ENCODE measurements around the gene DPF3. TPM values are rescaled to one million over a fixed set of nuclear protein-coding genes. Genes with fewer than 3 reads are reported as not detected.

Gene DPF3
- total RNA-seq, 1 experiment from 2014 or later, result not detected

- no peaks in the 10 kb centered on the region for H3K9me3 ChIP-seq (ENCODE audit: control insufficient read depth, insufficient read depth, low read depth, low read length)
- CTCF ChIA-PET, result interaction anchor here (0.6 kb wide), 2 partner anchors 328 to 674 kb away, joined by 3 to 5 read pairs; no protein-coding TSS in a partner anchor
- no peaks in the 10 kb centered on the region for H3K27me3 ChIP-seq (ENCODE audit: control insufficient read depth, insufficient read depth, low read length)
- intact Hi-C loops (cut with micrococcal nuclease; ENCODE audit: unreplicated experiment), result no loop called here
- H3K4me3 ChIP-seq (ENCODE audit: low read depth in 2 of 2, low read length in 2 of 2), result no peak overlapping the region
- no peaks in the 10 kb centered on the region for H3K36me3 ChIP-seq (ENCODE audit: control insufficient read depth, insufficient read depth, low read length)
- DNase-seq (ENCODE audit: low read depth, low spot score), result no peak
- H3K27ac ChIP-seq (ENCODE audit: low read length), result no peak overlapping the region
- in situ Hi-C loops (cut with HindIII; ENCODE audit: low pct_unique_long_range_greater_than_20kb, low sequenced_read_pairs), result no loop called here
- ATAC-seq, result no peak
- POLR2A ChIA-PET, result no interaction called here
- H3K4me1 ChIP-seq (ENCODE audit: control insufficient read depth, insufficient read depth, low read length), result no peaks in the 10 kb centered on the region
- no peak for TF ChIP-seq SIN3A (IDR thresholded peaks at IDR 0.05; ENCODE audit: borderline replicate concordance, insufficient read depth, low read depth, low read length)
- TF ChIP-seq, protein P1, sequence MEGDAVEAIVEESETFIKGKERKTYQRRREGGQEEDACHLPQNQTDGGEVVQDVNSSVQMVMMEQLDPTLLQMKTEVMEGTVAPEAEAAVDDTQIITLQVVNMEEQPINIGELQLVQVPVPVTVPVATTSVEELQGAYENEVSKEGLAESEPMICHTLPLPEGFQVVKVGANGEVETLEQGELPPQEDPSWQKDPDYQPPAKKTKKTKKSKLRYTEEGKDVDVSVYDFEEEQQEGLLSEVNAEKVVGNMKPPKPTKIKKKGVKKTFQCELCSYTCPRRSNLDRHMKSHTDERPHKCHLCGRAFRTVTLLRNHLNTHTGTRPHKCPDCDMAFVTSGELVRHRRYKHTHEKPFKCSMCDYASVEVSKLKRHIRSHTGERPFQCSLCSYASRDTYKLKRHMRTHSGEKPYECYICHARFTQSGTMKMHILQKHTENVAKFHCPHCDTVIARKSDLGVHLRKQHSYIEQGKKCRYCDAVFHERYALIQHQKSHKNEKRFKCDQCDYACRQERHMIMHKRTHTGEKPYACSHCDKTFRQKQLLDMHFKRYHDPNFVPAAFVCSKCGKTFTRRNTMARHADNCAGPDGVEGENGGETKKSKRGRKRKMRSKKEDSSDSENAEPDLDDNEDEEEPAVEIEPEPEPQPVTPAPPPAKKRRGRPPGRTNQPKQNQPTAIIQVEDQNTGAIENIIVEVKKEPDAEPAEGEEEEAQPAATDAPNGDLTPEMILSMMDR (IDR thresholded peaks at IDR 0.05), result no peak
- TF ChIP-seq POLR2AphosphoS5 (IDR thresholded peaks at IDR 0.05; ENCODE audit: low read depth, low read length), result no peak
- no peak for TF ChIP-seq REST (IDR thresholded peaks at IDR 0.05; ENCODE audit: insufficient read depth in 1 of 2, low read depth in 2 of 2, low read length in 1 of 2)
- no peak for TF ChIP-seq TCF7L2 (IDR thresholded peaks at IDR 0.05; ENCODE audit: low read depth, low read length)
- no TSS peak for BruUV-seq (replicated peaks)
Observed at GRCh38 chr14:72621387-72622065, 272.4 kb downstream of the DPF3 start.

GRCh38 chr14:72619881-72620280, 274.0 kb downstream of the DPF3 start:
- DNase-seq (ENCODE audit: low read depth, low spot score) (no peak), ATAC-seq (no peak)
- Histone ChIP-seq H3K27ac (ENCODE audit: low read length) (no peak overlapping the region), H3K4me3 (ENCODE audit: low read depth in 2 of 2, low read length in 2 of 2) (no peak overlapping the region), H3K27me3 (ENCODE audit: control insufficient read depth, insufficient read depth, low read length) (no peaks in the 10 kb centered on the region), H3K4me1 (ENCODE audit: control insufficient read depth, insufficient read depth, low read length) (no peaks in the 10 kb centered on the region), H3K36me3 (ENCODE audit: control insufficient read depth, insufficient read depth, low read length) (no peaks in the 10 kb centered on the region), H3K9me3 (ENCODE audit: control insufficient read depth, insufficient read depth, low read depth, low read length) (no peaks in the 10 kb centered on the region)
- in situ Hi-C loops (cut with HindIII; ENCODE audit: low pct_unique_long_range_greater_than_20kb, low sequenced_read_pairs) (no loop called here), intact Hi-C loops (cut with micrococcal nuclease; ENCODE audit: unreplicated experiment) (no loop called here)
- ChIA-PET CTCF (no interaction called here), POLR2A (no interaction called here)
- TF ChIP-seq POLR2AphosphoS5 (IDR thresholded peaks at IDR 0.05; ENCODE audit: low read depth, low read length) (no peak), TCF7L2 (IDR thresholded peaks at IDR 0.05; ENCODE audit: low read depth, low read length) (no peak)
- no TSS peak for BruUV-seq (replicated peaks)

- CTCF ChIA-PET, result no interaction called here
- ATAC-seq, result no peak
- POLR2A ChIA-PET, result no interaction called here
- Histone ChIP-seq H3K9me3 (ENCODE audit: control insufficient read depth, insufficient read depth, low read depth, low read length) (no peaks in the 10 kb centered on the region), H3K4me3 (ENCODE audit: low read depth in 2 of 2, low read length in 2 of 2) (no peak overlapping the region), H3K27me3 (ENCODE audit: control insufficient read depth, insufficient read depth, low read length) (no peaks in the 10 kb centered on the region), H3K27ac (ENCODE audit: low read length) (no peak overlapping the region), H3K4me1 (ENCODE audit: control insufficient read depth, insufficient read depth, low read length) (no peaks in the 10 kb centered on the region), H3K36me3 (ENCODE audit: control insufficient read depth, insufficient read depth, low read length) (no peaks in the 10 kb centered on the region)
- in situ Hi-C loops (cut with HindIII; ENCODE audit: low pct_unique_long_range_greater_than_20kb, low sequenced_read_pairs), result no loop called here
- TF ChIP-seq, protein P1 (IDR thresholded peaks at IDR 0.05), result no peak
- no TSS peak for BruUV-seq (replicated peaks)
- no peak for DNase-seq (ENCODE audit: low read depth, low spot score)
- intact Hi-C loops (cut with micrococcal nuclease; ENCODE audit: unreplicated experiment), result no loop called here
Observed at GRCh38 chr14:72619111-72619571, 274.8 kb downstream of the DPF3 start.
